Measurements from ENCODE around the gene METTL25B. TPM values are rescaled to one million over a fixed set of nuclear protein-coding genes. Genes with fewer than 3 reads are reported as not detected.
A peak's percentile ranks its signal among the peaks of the same experiment; 100 is the strongest.

Gene METTL25B
- total and polyA plus RNA-seq, 2 donors (not counting 3 experiments of a cell fraction or from before 2014, with no cell fraction given) = 12.8 to 15.0 TPM

- TF ChIP-seq EZH2 (IDR thresholded peaks at IDR 0.05; ENCODE audit: borderline replicate concordance, low read depth, low read length, severe bottlenecking) (no peak), MAX (IDR thresholded peaks at IDR 0.05; ENCODE audit: insufficient read depth, insufficient read length) (no peak), CTCF (IDR thresholded peaks at IDR 0.05; ENCODE audit: extremely low read depth in 1 of 2, insufficient read depth in 1 of 2, low read depth in 1 of 2, low read length in 2 of 2) (peak in 1 of 2 donors; percentile 29)
- Histone ChIP-seq H3K27me3 (ENCODE audit: control insufficient read depth in 2 of 2, insufficient read depth in 2 of 2, low read length in 2 of 2) (peaks cover 15 to 20% of the 10 kb centered on the region in 2 experiments), H3K9me3 (replicated peaks; ENCODE audit: control insufficient read depth, insufficient read depth, low read length) (no peaks in the 10 kb centered on the region), H2AFZ (ENCODE audit: low read depth, low read length) (no peak overlapping the region), H3K4me3 (replicated peaks in 1 of 3; ENCODE audit: insufficient read depth in 1 of 3, low read depth in 1 of 3, low read length in 3 of 3) (no peak overlapping the region), H3K9ac (replicated peaks; ENCODE audit: extremely low read depth, insufficient read depth, low read length) (no peak overlapping the region), H3K27ac (ENCODE audit: insufficient read depth, low read depth, low read length) (no peak overlapping the region), H3K36me3 (ENCODE audit: control insufficient read depth in 2 of 2, extremely low read depth in 1 of 2, insufficient read depth in 2 of 2, low read length in 2 of 2) (no peaks in the 10 kb centered on the region), H3K79me2 (ENCODE audit: control insufficient read depth, insufficient read depth, low read length) (peaks cover 3% of the 10 kb centered on the region), H4K20me1 (replicated peaks; ENCODE audit: control insufficient read depth, extremely low read depth, insufficient read depth, low read length) (no peaks in the 10 kb centered on the region), H3K4me1 (ENCODE audit: control insufficient read depth, extremely low read depth, insufficient read depth, low read length) (peaks cover 7% of the 10 kb centered on the region), H3K9me1 (replicated peaks; ENCODE audit: control insufficient read depth, extremely low read depth, insufficient read depth, low read length) (no peaks in the 10 kb centered on the region), H3K4me2 (ENCODE audit: insufficient read depth, low read length) (no peak overlapping the region)
- intact Hi-C loops (cut with micrococcal nuclease) = no loop called here
- DNase-seq (ENCODE audit: low read depth, low spot score) (no peak), FAIRE-seq (no peak)
- POLR2A ChIA-PET = no interaction called here
- no TSS peak for BruUV-seq (replicated peaks)
- CTCF ChIA-PET = interaction anchor here (0.7 to 16.7 kb wide), 14 partner anchors 12 to 245 kb away, joined by 3 to 453 read pairs (median 3); partner anchors contain the start of genes CRABP2, ISG20L2 and METTL25B
- dilution Hi-C loops (cut with MboI; ENCODE audit: extremely low pct_ligation_motif_present, low sequenced_read_pairs) = no loop called here
These were observed 45.9 kb upstream of the METTL25B start for GRCh38 chr1:156682166-156682890.

Data from endothelial cell of umbilical vein (primary cell).